H1 (cell line): ENCODE results near the gene CD7. TPM values are rescaled to one million over a fixed set of nuclear protein-coding genes. Genes with fewer than 3 reads are reported as not detected.
A peak's percentile ranks its signal among the peaks of the same experiment; 100 is the strongest.

Experiments
- CTCF ChIA-PET: fragments of 300-600 bp; sonication (Branson Sonifier 250); formaldehyde crosslinking; loops from one replicate; lab custom pipeline; 2021; ENCODE audit not compliant: partially characterized antibody; lab: Charles Lee
- POLR2A ChIA-PET: fragments of 300-600 bp; sonication (Branson Sonifier 250); formaldehyde crosslinking; loops from one replicate; lab custom pipeline; 2021; ENCODE audit warnings: inconsistent platforms; ENCODE audit not compliant: partially characterized antibody; lab: Charles Lee
- DNase-seq, 2 experiments: peaks; one replicate each; pipeline versions ENCODE4 v3.0.0 to v3.0.0-alpha.2; 2010 to 2022; ENCODE audit warnings: low spot score in 2 of 2, low read depth in 1 of 2, mixed read lengths in 1 of 2
- FAIRE-seq: peaks from 2 replicates; lab custom pipeline; 2011; peaks lifted over from hg19 to GRCh38; lab: Jason Lieb, UNC
- H2AFZ ChIP-seq: 2 replicates; pipeline ENCODE4 v1.8.1; 2012; ENCODE audit warnings: low read length, inconsistent platforms
- H2AK5ac ChIP-seq: 2 replicates; pipeline ENCODE4 v1.6.1; 2013; ENCODE audit warnings: low read depth, low read length
- H2BK120ac ChIP-seq: replicated peaks from 2 replicates; pipeline ENCODE3; 2013; ENCODE audit warnings: low read depth, low read length, inconsistent platforms
- H2BK12ac ChIP-seq: 2 replicates; pipeline ENCODE4 v1.6.1; 2013; ENCODE audit warnings: low read depth, low read length
- H2BK15ac ChIP-seq: 2 replicates; pipeline ENCODE4 v1.6.1; 2013; ENCODE audit warnings: low read length
- H2BK20ac ChIP-seq: 2 replicates; pipeline ENCODE4 v1.6.1; 2013; ENCODE audit warnings: low read length
- H2BK5ac ChIP-seq: 2 replicates; pipeline ENCODE4 v1.6.1; 2013; ENCODE audit warnings: low read depth, low read length
- H3K14ac ChIP-seq: 2 replicates; pipeline ENCODE4 v1.6.1; 2013; ENCODE audit warnings: inconsistent platforms; ENCODE audit not compliant: insufficient read length
- H3K18ac ChIP-seq: 2 replicates; pipeline ENCODE4 v1.6.1; 2013; ENCODE audit warnings: low read length; ENCODE audit errors: extremely low read depth
- H3K23ac ChIP-seq: 2 replicates; pipeline ENCODE4 v1.6.1; 2013; ENCODE audit warnings: inconsistent platforms; ENCODE audit not compliant: insufficient read length
- H3K23me2 ChIP-seq: 2 replicates; pipeline ENCODE4 v1.6.1; 2013; ENCODE audit warnings: low read depth, low read length
- H3K27ac ChIP-seq: 2 replicates; pipeline ENCODE4 v1.6.1; 2011; ENCODE audit warnings: low read depth, low read length, inconsistent platforms
- H3K27me3 ChIP-seq, 4 experiments: replicated peaks in 1 of 4; 1 replicate in 1 of 4; 2 replicates in 3 of 4; pipeline versions ENCODE4 v1.6.1 to v1.8.1; 2011 to 2013; ENCODE audit warnings: low read length in 3 of 4, mild to moderate bottlenecking in 3 of 4, inconsistent platforms in 2 of 4, mixed read lengths in 2 of 4, moderate library complexity in 1 of 4; ENCODE audit not compliant: control insufficient read depth in 3 of 4, insufficient read depth in 3 of 4; ENCODE audit errors: extremely low read depth in 1 of 4
- H3K36me3 ChIP-seq, 4 experiments: 2 replicates each; pipeline versions ENCODE4 v1.6.1 to v1.8.1; 2011 to 2013; ENCODE audit warnings: mild to moderate bottlenecking in 4 of 4, low read length in 3 of 4, moderate library complexity in 2 of 4, control low read depth in 1 of 4, inconsistent platforms in 1 of 4; ENCODE audit not compliant: insufficient read depth in 4 of 4, control insufficient read depth in 2 of 4
- H3K4ac ChIP-seq: replicated peaks from 2 replicates; pipeline ENCODE3; 2013; ENCODE audit warnings: low read length, low read depth, mixed read lengths, inconsistent platforms; ENCODE audit not compliant: insufficient read length
- H3K4me1 ChIP-seq, 4 experiments: replicated peaks in 1 of 4; 1 replicate in 1 of 4; 2 replicates in 3 of 4; pipeline versions ENCODE4 v1.6.1 to v1.8.1; 2011 to 2013; ENCODE audit warnings: low read length in 3 of 4, inconsistent platforms in 2 of 4, mixed read lengths in 1 of 4; ENCODE audit not compliant: insufficient read depth in 4 of 4, control insufficient read depth in 3 of 4
- H3K4me2 ChIP-seq, 2 experiments: 2 replicates each; pipeline versions ENCODE4 v1.6.1 to v1.8.1; 2011 to 2013; ENCODE audit warnings: low read depth in 2 of 2, low read length in 2 of 2, control low read depth in 1 of 2, inconsistent platforms in 1 of 2, mild to moderate bottlenecking in 1 of 2; ENCODE audit not compliant: insufficient read depth in 1 of 2
- H3K4me3 ChIP-seq, 4 experiments: fragments of 200-600, 300-600 bp in 1 of 4; sonication (generic), shearing (Covaris generic), sonication (Bioruptor Twin) in 1 of 4; 2 replicates each; pipeline versions ENCODE4 v1.5.1 to v1.8.1; 2011 to 2016; ENCODE audit warnings: low read length in 4 of 4, low read depth in 3 of 4, control low read depth in 2 of 4, inconsistent platforms in 2 of 4, mild to moderate bottlenecking in 2 of 4, mixed read lengths in 1 of 4, moderate library complexity in 1 of 4; ENCODE audit not compliant: insufficient read depth in 2 of 4; ENCODE audit errors: extremely low read depth in 1 of 4
- H3K56ac ChIP-seq: replicated peaks from 2 replicates; pipeline ENCODE3; 2013; ENCODE audit warnings: low read depth, mild to moderate bottlenecking, mixed read lengths, low read length, inconsistent platforms; ENCODE audit not compliant: insufficient read length
- H3K79me1 ChIP-seq: 2 replicates; pipeline ENCODE4 v1.6.1; 2013; ENCODE audit warnings: low read depth, low read length, control low read depth
- H3K79me2 ChIP-seq, 2 experiments: 2 replicates each; pipeline versions ENCODE4 v1.6.1 to v1.8.1; 2012 to 2013; ENCODE audit warnings: low read length in 2 of 2, mild to moderate bottlenecking in 2 of 2, inconsistent platforms in 1 of 2; ENCODE audit not compliant: insufficient read depth in 2 of 2, control insufficient read depth in 1 of 2
- H3K9ac ChIP-seq, 4 experiments: replicated peaks in 1 of 4; 1 replicate in 1 of 4; 2 replicates in 3 of 4; pipeline versions ENCODE4 v1.6.1 to v1.8.1; 2011 to 2013; ENCODE audit warnings: low read depth in 3 of 4, low read length in 3 of 4, control low read depth in 2 of 4, mild to moderate bottlenecking in 2 of 4, moderate library complexity in 2 of 4, inconsistent platforms in 1 of 4; ENCODE audit errors: extremely low read depth in 1 of 4
- H3K9me3 ChIP-seq, 2 experiments: 2 replicates each; pipeline versions ENCODE4 v1.6.1 to v1.8.1; 2012 to 2013; ENCODE audit warnings: mild to moderate bottlenecking in 2 of 2, moderate library complexity in 2 of 2, control low read depth in 1 of 2, inconsistent platforms in 1 of 2, low read depth in 1 of 2, low read length in 1 of 2, mixed read lengths in 1 of 2; ENCODE audit not compliant: insufficient read depth in 2 of 2
- H4K20me1 ChIP-seq, 2 experiments: replicated peaks in 1 of 2; 2 replicates each; pipeline versions ENCODE3 to v1.8.1; 2011 to 2013; ENCODE audit warnings: inconsistent platforms in 2 of 2, low read length in 2 of 2, mild to moderate bottlenecking in 1 of 2; ENCODE audit not compliant: insufficient read depth in 2 of 2, control insufficient read depth in 1 of 2
- H4K5ac ChIP-seq: 2 replicates; pipeline ENCODE4 v1.6.1; 2013; ENCODE audit warnings: low read length, low read depth, mixed read lengths, inconsistent platforms; ENCODE audit not compliant: insufficient read length
- H4K8ac ChIP-seq: 2 replicates; pipeline ENCODE4 v1.8.0; 2013; ENCODE audit warnings: mild to moderate bottlenecking, moderate library complexity, low read length, inconsistent platforms; ENCODE audit not compliant: insufficient read depth; ENCODE audit errors: extremely low read depth
- H4K91ac ChIP-seq: replicated peaks from 2 replicates; pipeline ENCODE3; 2013; ENCODE audit warnings: low read length, mixed read lengths, inconsistent platforms; ENCODE audit not compliant: insufficient read length
- BRCA1 ChIP-seq: IDR thresholded peaks from 2 replicates; pipeline ENCODE4 v1.6.1; 2012; ENCODE audit warnings: low read depth, low read length, improper control_type of control experiment
- EZH2 ChIP-seq: fragments of 200-600 bp; sonication (generic); IDR thresholded peaks from 2 replicates; pipeline ENCODE4 v1.7.1; 2012; ENCODE audit warnings: low read depth, mild to moderate bottlenecking, moderate library complexity, low read length, inconsistent platforms; ENCODE audit not compliant: severe bottlenecking
- FOSL1 ChIP-seq: IDR thresholded peaks from 2 replicates; pipeline ENCODE4 v1.6.1; 2011; ENCODE audit warnings: mild to moderate bottlenecking, low read depth, low read length, moderate library complexity; ENCODE audit not compliant: insufficient read depth
- GTF2F1 ChIP-seq: IDR thresholded peaks from 2 replicates; pipeline ENCODE4 v1.6.1; 2012; ENCODE audit warnings: low read depth, low read length, improper control_type of control experiment, borderline replicate concordance
- KDM1A ChIP-seq: fragments of 200-600, 300-600 bp; sonication (generic); IDR thresholded peaks from 2 replicates; pipeline ENCODE4 v1.7.1; 2016; ENCODE audit warnings: mild to moderate bottlenecking, low read length, borderline replicate concordance
- KDM5A ChIP-seq: fragments of 200-600 bp; IDR thresholded peaks from 2 replicates; pipeline ENCODE4 v1.7.1; 2012; ENCODE audit warnings: mild to moderate bottlenecking, low read length, inconsistent platforms, mixed read lengths
- MAFK ChIP-seq: IDR thresholded peaks from 2 replicates; pipeline ENCODE4 v1.6.1; 2012; ENCODE audit warnings: low read depth, mild to moderate bottlenecking, improper control_type of control experiment, low read length
- NRF1 ChIP-seq: IDR thresholded peaks from 2 replicates; pipeline ENCODE4 v1.6.1; 2011; ENCODE audit warnings: mild to moderate bottlenecking, low read depth, low read length, improper control_type of control experiment
- SIN3A ChIP-seq, 2 experiments: IDR thresholded peaks in 1 of 2; conservative IDR thresholded peaks in 1 of 2; 2 replicates each; pipeline ENCODE4 v1.6.1; 2011 to 2012; ENCODE audit warnings: low read length in 2 of 2, improper control_type of control experiment in 1 of 2, low read depth in 1 of 2, mild to moderate bottlenecking in 1 of 2
- SUZ12 ChIP-seq: fragments of 200-600 bp; sonication (generic); IDR thresholded peaks from 2 replicates; pipeline ENCODE4 v1.6.1; 2012; ENCODE audit warnings: mild to moderate bottlenecking, inconsistent platforms, low read length, moderate library complexity, mixed read lengths
- TAF7 ChIP-seq: optimal IDR thresholded peaks from 2 replicates; pipeline ENCODE3; 2011; ENCODE audit warnings: low read depth, mild to moderate bottlenecking, inconsistent platforms, low read length, moderate library complexity, borderline replicate concordance
- TEAD4 ChIP-seq: IDR thresholded peaks from 2 replicates; pipeline ENCODE4 v1.6.1; 2012; ENCODE audit warnings: low read depth, low read length, inconsistent platforms, mixed read lengths
- WGBS, 2 experiments: shearing (Covaris generic) in 1 of 2; methylation state at CpG; one replicate each; pipeline versions ENCODE4 v1.1.6 to v1.1.7; 2013 to 2015; ENCODE audit warnings: low lambda C conversion rate in 2 of 2, mixed read lengths in 2 of 2, inconsistent platforms in 1 of 2, low coverage in 1 of 2, missing lambda C conversion rate in 1 of 2; ENCODE audit not compliant: insufficient replicate concordance in 2 of 2, insufficient coverage in 1 of 2, insufficient read length in 1 of 2; ENCODE audit errors: extremely low coverage in 1 of 2, missing lambda C conversion rate in 1 of 2; 5-methylcytosine and 5-hydroxymethylcytosine counted together
- polyA plus RNA-seq, 7 experiments: library from polyadenylated mRNA; depleted of rRNA in 3 of 7; stranded (reverse) in 5 of 7; unstranded in 2 of 7; fragments of >200 nt in 5 of 7; fragments of 200-250 nt in 2 of 7; gene quantifications; 1 replicate in 5 of 7; 2 replicates in 1 of 7; 4 replicates in 1 of 7; pipeline versions ENCODE4 v1.2.1 to v1.2.3, GENCODE V29; 2011 to 2013; ENCODE audit warnings: missing spikeins in 2 of 7, mixed read lengths in 2 of 7
- total RNA-seq: library from RNA; stranded (reverse); fragmentation: NEBNext Ultra II Directional; extraction: Animal tissue kit (Norgen Biotek cat#: 25700); gene quantifications from 2 replicates; pipeline ENCODE4 v1.2.1, GENCODE V29; 2021

CD7 gene
- total and polyA plus RNA-seq, 2 of the 8 experiments (the other 6 are each of a cell fraction or from before 2014, with no cell fraction given) = 0.83 to 0.86 TPM

GRCh38 chr17:82351713-82352488 is 34.5 kb upstream of the CD7 start:
- Histone ChIP-seq H3K9me3 (no peaks in the 10 kb centered on the region), H3K27me3 (no peaks in the 10 kb centered on the region), H4K91ac (peak overlapping the region; percentile 65), H3K56ac (no peak overlapping the region), H3K27ac (no peak overlapping the region), H3K18ac (no peak overlapping the region), H3K14ac (no peak overlapping the region), H2BK5ac (no peak overlapping the region), H2BK12ac (no peak overlapping the region), H4K20me1 (no peaks in the 10 kb centered on the region), H3K79me2 (no peaks in the 10 kb centered on the region), H2BK20ac (no peak overlapping the region), H3K4ac (peak overlapping the region; percentile 85), H3K36me3 (no peaks in the 10 kb centered on the region), H4K5ac (no peak overlapping the region), H2AFZ (no peak overlapping the region), H3K23me2 (no peaks in the 10 kb centered on the region), H2BK120ac (no peak overlapping the region), H4K8ac (peak overlapping the region; percentile 84), H3K4me3 (no peak overlapping the region), H2AK5ac (no peak overlapping the region), H3K4me2 (no peak overlapping the region), H3K4me1 (peaks cover 0 to 6% (median 4%) of the 10 kb centered on the region in 4 experiments; a peak in 5 of 7 replicates), H2BK15ac (0 out of 2 replicates have a peak overlapping the region, but pooled peaks have one; percentile 19), H3K79me1 (no peaks in the 10 kb centered on the region), H3K9ac (no peak overlapping the region), H3K23ac (no peak overlapping the region)
- POLR2A ChIA-PET = no interaction called here
- CTCF ChIA-PET = interaction anchor here (0.6 to 2.3 kb wide), 33 partner anchors 9 to 446 kb away, joined by 3 to 10 read pairs (median 4); partner anchors contain the start of gene HEXD
- DNase-seq = peak; percentile 85 to 92
- 59% methylated on average over 24 of the region's 26 CpGs; no CpG with 5 or more reads in 1 of the 2 experiments for WGBS, 2 experiments
- FAIRE-seq = peak; percentile 66
- TF ChIP-seq TEAD4 = no peak
- TF ChIP-seq FOSL1 = no peak
- no peak for TF ChIP-seq EZH2
- TF ChIP-seq GTF2F1 = no peak
- no peak for TF ChIP-seq NRF1
- no peak for TF ChIP-seq MAFK
- no peak for TF ChIP-seq KDM5A
- no peak for TF ChIP-seq BRCA1
- TF ChIP-seq SUZ12 = no peak
- TF ChIP-seq SIN3A (conservative IDR thresholded peaks at IDR 0.05 in 1 of 2, IDR thresholded peaks at IDR 0.05 in 1 of 2; ENCODE audit: low read depth in 1 of 2, low read length in 2 of 2) = 0 out of 4 replicates have a peak, but pooled peaks of 1 of the 2 experiments have one; percentile 26
- no peak for TF ChIP-seq KDM1A
- TF ChIP-seq TAF7 = no peak
